Body of pancreas (tissue), 4 donors: Measurements from ENCODE around the gene HECA.

Source experiments
- CTCF ChIP-seq, 7 experiments: fragments of 450-650 bp in 4 of 7; fragments of 200-600 bp in 3 of 7; sonication (generic) in 3 of 7; IDR thresholded peaks; one replicate each; pipeline ENCODE4 v1.5.1; 2016 to 2019; ENCODE audit warnings: antibody characterized with exemption in 7 of 7
- POLR2A ChIP-seq, 3 donors: fragments of 450-650 bp; IDR thresholded peaks; one replicate each; pipeline ENCODE4 v1.6.1; 2016; ENCODE audit warnings: antibody characterized with exemption in 3 of 3, mild to moderate bottlenecking in 2 of 3

GRCh38 chr6:139091826-139092225 lies 43.1 kb upstream of the HECA start:
- TF ChIP-seq CTCF (IDR thresholded peaks at IDR 0.05), result no peak
- TF ChIP-seq POLR2A (IDR thresholded peaks at IDR 0.05), result no peak
